ENCODE data around the gene GSTM3. TPM values are rescaled to one million over a fixed set of nuclear protein-coding genes. Genes with fewer than 3 reads are reported as not detected.

The GSTM3 gene
- total RNA-seq, 4 donors from 2014 or later: 65.9 to 288 (median 114) TPM

DNA sequence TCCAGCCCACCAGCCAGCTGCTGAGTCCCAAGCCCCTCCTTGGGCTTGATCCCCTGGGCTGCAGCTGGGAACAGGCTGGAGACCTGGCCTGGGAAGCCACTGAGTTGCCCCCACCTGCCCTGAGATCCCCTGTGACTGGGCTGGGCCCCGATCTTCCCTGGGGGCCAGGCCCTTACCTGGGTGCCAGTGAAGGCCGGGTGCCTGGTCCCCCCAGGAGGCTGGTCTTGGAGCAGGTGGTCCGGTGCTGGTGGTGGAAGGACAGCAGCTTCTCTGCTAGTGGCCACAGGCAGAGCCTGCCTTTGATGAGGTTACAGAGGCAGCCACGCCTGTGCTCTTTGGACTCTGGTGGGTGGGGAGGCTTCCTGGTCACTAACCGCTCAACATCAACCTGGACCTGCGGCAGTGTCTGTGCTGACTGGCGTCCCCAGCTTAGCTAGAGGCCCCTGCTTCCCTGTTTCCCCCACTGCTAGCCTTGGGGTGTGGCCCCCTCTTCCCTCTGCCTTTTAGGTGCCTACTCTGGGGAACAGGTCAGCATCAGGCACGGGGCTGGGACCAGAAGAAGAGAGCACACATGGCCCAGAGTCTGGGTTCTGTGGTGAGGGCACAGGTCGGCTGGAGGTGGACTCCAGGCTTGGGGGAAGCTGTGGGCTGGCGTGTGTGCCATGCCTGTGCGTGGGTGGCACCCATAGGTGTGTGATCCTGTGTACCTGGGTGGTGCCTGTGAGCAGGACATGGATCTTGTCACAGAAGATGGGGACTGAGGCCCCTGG, 23.0 kb upstream of the GSTM3 start, which contains the start of gene EPS8L3:
Gene EPS8L3, minus strand, starts transcription at position 278 of the 770 bp plus-strand sequence. CDS start 2,174 bp downstream, outside the sequence.
- no peak within 1 kb of the TSS for H3K27ac ChIP-seq

DNA sequence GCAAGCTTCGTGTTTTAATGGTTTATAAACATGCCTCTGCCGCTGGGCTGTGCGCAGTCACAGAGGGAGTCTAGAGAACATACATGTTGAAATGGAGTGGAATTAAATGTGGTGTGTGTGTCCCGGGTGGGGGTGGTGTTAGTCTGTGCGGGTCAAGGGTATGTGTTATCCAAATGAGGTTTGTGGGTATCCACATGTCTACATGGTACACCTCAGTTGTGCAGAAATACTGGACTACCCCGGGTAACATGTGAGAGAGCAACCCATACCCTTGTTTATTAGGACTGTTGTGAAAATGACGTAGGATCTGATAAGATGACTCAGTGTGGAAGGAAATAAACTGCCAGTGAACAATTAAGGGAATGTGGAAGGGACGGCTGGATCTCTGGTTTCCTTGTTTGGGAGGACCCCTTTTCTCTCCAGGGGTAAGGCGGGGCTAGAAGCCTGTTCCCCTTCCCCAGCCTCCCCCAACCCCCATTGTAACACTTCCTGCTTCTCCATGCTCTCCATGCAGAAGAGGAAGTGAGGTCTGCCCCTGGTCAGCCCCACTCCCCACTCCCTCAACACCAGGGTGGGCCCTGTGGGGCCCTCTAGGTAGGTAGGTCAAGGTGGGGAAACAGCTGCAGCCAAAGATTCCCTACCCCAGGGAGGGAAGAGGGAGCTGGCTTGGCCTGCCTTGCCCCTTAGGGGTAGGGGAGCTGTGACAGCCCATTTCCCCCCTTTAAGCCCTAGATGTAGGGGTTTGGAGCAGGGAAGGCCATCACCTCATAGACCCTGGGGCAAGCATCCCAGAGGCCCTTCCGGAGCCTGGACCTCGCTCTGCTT, 22.2 kb upstream of the GSTM3 start:
- DNase-seq (ENCODE audit: low spot score in 2 of 2): peak; percentile 57 to 62
- H3K4me3 ChIP-seq: no peak overlapping the region
- H3K27me3 ChIP-seq: no peaks in the 10 kb centered on the region
- WGBS: 79% methylated on average over 9 of the region's 11 CpGs
- no peaks in the 10 kb centered on the region for H3K36me3 ChIP-seq
- no peaks in the 10 kb centered on the region for H3K9me3 ChIP-seq
- no peak overlapping the region for H3K27ac ChIP-seq
- H3K4me1 ChIP-seq: peaks cover 8% of the 10 kb centered on the region
- no peak for TF ChIP-seq POLR2AphosphoS5 (IDR thresholded peaks at IDR 0.05)
- TF ChIP-seq EP300 (IDR thresholded peaks at IDR 0.05): no peak
- TF ChIP-seq, protein P1, sequence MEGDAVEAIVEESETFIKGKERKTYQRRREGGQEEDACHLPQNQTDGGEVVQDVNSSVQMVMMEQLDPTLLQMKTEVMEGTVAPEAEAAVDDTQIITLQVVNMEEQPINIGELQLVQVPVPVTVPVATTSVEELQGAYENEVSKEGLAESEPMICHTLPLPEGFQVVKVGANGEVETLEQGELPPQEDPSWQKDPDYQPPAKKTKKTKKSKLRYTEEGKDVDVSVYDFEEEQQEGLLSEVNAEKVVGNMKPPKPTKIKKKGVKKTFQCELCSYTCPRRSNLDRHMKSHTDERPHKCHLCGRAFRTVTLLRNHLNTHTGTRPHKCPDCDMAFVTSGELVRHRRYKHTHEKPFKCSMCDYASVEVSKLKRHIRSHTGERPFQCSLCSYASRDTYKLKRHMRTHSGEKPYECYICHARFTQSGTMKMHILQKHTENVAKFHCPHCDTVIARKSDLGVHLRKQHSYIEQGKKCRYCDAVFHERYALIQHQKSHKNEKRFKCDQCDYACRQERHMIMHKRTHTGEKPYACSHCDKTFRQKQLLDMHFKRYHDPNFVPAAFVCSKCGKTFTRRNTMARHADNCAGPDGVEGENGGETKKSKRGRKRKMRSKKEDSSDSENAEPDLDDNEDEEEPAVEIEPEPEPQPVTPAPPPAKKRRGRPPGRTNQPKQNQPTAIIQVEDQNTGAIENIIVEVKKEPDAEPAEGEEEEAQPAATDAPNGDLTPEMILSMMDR (IDR thresholded peaks at IDR 0.05): no peak
- no peak for TF ChIP-seq POLR2A (IDR thresholded peaks at IDR 0.05)

More for the DNA sequence above, 23.0 kb upstream of the GSTM3 start, which contains the start of gene EPS8L3:
- TF ChIP-seq POLR2AphosphoS5 (IDR thresholded peaks at IDR 0.05): no peak
- TF ChIP-seq, protein P1 (IDR thresholded peaks at IDR 0.05): no peak
- no peak for TF ChIP-seq EP300 (IDR thresholded peaks at IDR 0.05)
- no peak for TF ChIP-seq POLR2A (IDR thresholded peaks at IDR 0.05)
- Histone ChIP-seq H3K4me3 (no peak within 1 kb of the TSS), H3K36me3 (no peaks in the 10 kb centered on the region), H3K4me1 (peaks cover 8% of the 10 kb centered on the region), H3K9me3 (no peaks in the 10 kb centered on the region), H3K27me3 (no peaks in the 10 kb centered on the region)
- 90% methylated on average over 5 of the region's 11 CpGs for WGBS
- peak; percentile 46 to 73 for DNase-seq (ENCODE audit: low spot score in 2 of 2)

DNA sequence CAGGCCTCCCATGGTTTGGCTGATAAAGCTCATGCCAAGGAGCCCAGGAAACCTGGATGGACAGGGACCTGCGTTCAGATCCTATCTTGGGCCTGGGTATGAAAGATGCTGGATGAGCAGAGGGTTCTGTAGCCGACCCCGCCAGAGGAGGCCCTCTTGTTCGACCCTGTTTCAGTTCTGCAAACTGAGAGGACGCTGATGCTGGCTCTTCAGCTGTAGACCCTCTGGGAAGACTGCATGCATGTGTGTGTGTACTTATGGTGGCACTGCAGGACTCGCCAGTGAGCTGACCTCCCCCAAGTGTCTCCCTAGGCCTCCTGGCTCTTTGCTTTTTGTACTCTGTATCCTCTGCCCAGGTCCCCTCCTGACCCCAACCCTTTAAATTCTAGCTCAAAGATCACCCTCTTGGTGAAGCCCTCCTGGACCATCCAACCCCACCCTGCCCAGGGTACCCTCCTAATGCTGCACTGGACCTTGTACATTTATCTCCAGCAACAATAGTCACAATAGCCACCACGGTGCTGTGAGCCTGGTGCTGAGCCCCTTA, 21.3 kb upstream of the GSTM3 start:
- H3K4me3 ChIP-seq: no peak overlapping the region
- H3K4me1 ChIP-seq: peaks cover 8% of the 10 kb centered on the region
- DNase-seq (ENCODE audit: low spot score in 2 of 2): no peak

GRCh38 chr1:109761227-109762038, 20.6 kb upstream of the GSTM3 start:
- no peaks in the 10 kb centered on the region for H3K27me3 ChIP-seq
- peaks cover 8% of the 10 kb centered on the region for H3K4me1 ChIP-seq
- TF ChIP-seq POLR2A (IDR thresholded peaks at IDR 0.05): no peak
- TF ChIP-seq POLR2AphosphoS5 (IDR thresholded peaks at IDR 0.05): no peak
- TF ChIP-seq, protein P1 (IDR thresholded peaks at IDR 0.05): no peak
- TF ChIP-seq EP300 (IDR thresholded peaks at IDR 0.05): no peak
- no peaks in the 10 kb centered on the region for H3K36me3 ChIP-seq
- no peaks in the 10 kb centered on the region for H3K9me3 ChIP-seq
- peak; percentile 56 to 73 for DNase-seq (ENCODE audit: low spot score in 2 of 2)
- WGBS: 87% methylated on average over 10 of the region's 14 CpGs
- no peak overlapping the region for H3K27ac ChIP-seq
- no peak overlapping the region for H3K4me3 ChIP-seq

More for the DNA sequence above, 21.3 kb upstream of the GSTM3 start:
- Histone ChIP-seq H3K27me3 (no peaks in the 10 kb centered on the region), H3K36me3 (no peaks in the 10 kb centered on the region), H3K27ac (no peak overlapping the region), H3K9me3 (no peaks in the 10 kb centered on the region)
- no peak for TF ChIP-seq EP300 (IDR thresholded peaks at IDR 0.05)
- no peak for TF ChIP-seq POLR2A (IDR thresholded peaks at IDR 0.05)
- TF ChIP-seq POLR2AphosphoS5 (IDR thresholded peaks at IDR 0.05): no peak
- TF ChIP-seq, protein P1 (IDR thresholded peaks at IDR 0.05): no peak
- WGBS: 82% methylated on average over 5 of the region's 7 CpGs
